ENCODE results near the gene KCND3. TPM values are rescaled to one million over a fixed set of nuclear protein-coding genes. Genes with fewer than 3 reads are reported as not detected.

KCND3 gene
- polyA plus RNA-seq, 1 donor from 2014 or later, result 7.8 TPM

DNA sequence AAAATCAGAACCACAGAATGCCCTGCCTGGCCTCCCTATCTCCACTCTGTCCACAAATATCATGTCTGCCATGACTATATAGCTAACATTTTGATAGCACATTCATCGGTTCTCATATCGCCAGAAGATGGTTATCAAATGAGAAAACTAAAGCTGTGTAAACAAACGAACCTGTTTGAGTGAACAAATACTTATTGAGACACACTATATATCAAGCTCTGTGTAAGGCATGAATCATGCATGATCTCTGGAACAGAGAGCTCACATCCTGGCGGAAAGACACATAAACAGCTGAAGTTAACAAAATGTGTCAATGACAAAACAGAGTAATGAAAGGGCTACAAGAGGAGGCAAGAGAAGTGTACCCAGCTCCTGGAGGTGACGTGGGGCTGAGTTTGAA is 13.1 kb downstream of the KCND3 start:
- Histone ChIP-seq H3K79me2 (replicated peaks; ENCODE audit: insufficient read depth, low read length) (no peaks in the 10 kb centered on the region), H3K9me2 (ENCODE audit: insufficient read depth, low read length) (no peaks in the 10 kb centered on the region), H4K20me1 (ENCODE audit: insufficient read depth) (no peaks in the 10 kb centered on the region), H3K4me3 (ENCODE audit: low read length) (no peak overlapping the region), H2AFZ (ENCODE audit: low read depth, low read length) (no peak overlapping the region), H3K27ac (ENCODE audit: low read length) (no peak overlapping the region), H3K27me3 (ENCODE audit: insufficient read depth, low read depth, low read length) (no peaks in the 10 kb centered on the region), H3F3A (ENCODE audit: insufficient read depth, low read length, poor library complexity, severe bottlenecking) (no peaks in the 10 kb centered on the region), H3K9ac (ENCODE audit: low read length) (no peak overlapping the region), H3K36me3 (ENCODE audit: insufficient read depth, low read length) (no peaks in the 10 kb centered on the region), H3K9me3 (ENCODE audit: low read length) (no peaks in the 10 kb centered on the region), H3K4me2 (ENCODE audit: low read length) (no peak overlapping the region)
- TF ChIP-seq MXI1 (conservative IDR thresholded peaks at IDR 0.05; ENCODE audit: poor library complexity, severe bottlenecking) (no peak), EP300 (conservative IDR thresholded peaks at IDR 0.05; ENCODE audit: poor library complexity, severe bottlenecking) (no peak), EZH2 (IDR thresholded peaks at IDR 0.05; ENCODE audit: borderline replicate concordance, insufficient read depth, low read length, poor library complexity, severe bottlenecking) (no peak)
- TF ChIP-seq, protein P1, sequence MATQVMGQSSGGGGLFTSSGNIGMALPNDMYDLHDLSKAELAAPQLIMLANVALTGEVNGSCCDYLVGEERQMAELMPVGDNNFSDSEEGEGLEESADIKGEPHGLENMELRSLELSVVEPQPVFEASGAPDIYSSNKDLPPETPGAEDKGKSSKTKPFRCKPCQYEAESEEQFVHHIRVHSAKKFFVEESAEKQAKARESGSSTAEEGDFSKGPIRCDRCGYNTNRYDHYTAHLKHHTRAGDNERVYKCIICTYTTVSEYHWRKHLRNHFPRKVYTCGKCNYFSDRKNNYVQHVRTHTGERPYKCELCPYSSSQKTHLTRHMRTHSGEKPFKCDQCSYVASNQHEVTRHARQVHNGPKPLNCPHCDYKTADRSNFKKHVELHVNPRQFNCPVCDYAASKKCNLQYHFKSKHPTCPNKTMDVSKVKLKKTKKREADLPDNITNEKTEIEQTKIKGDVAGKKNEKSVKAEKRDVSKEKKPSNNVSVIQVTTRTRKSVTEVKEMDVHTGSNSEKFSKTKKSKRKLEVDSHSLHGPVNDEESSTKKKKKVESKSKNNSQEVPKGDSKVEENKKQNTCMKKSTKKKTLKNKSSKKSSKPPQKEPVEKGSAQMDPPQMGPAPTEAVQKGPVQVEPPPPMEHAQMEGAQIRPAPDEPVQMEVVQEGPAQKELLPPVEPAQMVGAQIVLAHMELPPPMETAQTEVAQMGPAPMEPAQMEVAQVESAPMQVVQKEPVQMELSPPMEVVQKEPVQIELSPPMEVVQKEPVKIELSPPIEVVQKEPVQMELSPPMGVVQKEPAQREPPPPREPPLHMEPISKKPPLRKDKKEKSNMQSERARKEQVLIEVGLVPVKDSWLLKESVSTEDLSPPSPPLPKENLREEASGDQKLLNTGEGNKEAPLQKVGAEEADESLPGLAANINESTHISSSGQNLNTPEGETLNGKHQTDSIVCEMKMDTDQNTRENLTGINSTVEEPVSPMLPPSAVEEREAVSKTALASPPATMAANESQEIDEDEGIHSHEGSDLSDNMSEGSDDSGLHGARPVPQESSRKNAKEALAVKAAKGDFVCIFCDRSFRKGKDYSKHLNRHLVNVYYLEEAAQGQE (IDR thresholded peaks at IDR 0.05; ENCODE audit: borderline replicate concordance), result no peak

DNA sequence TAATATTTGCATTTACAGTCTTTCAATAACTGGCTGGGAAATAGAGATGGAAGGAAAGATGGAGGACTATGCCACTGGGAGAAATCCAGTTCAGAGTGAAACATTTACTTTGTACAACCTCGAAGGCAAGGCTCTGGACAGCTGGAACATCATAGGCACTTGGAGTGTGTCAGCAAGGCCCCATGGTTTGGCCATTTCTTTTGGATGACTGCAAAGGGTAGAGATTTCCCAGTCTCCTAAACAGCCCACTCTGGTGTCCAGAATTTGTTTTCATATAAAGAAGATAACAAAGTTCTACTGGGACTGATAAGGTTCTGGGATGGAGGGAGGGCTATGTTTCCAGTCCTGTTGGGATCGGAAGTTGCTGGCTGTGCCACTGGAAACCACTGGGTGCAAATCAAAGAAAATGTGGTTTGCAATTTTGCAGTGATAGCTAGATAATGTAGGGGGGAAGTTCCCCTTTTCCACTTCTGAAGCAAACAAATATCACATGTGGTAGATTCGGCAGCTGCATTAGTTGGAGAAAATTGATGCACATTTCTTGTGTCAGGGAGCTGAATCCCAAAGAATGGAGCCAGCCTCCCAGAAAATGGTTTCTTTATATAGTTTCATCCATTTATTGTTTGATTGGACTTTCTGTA is 16.2 kb downstream of the KCND3 start:
- Histone ChIP-seq H3K27ac (ENCODE audit: low read length) (no peak overlapping the region), H3K9me3 (ENCODE audit: low read length) (no peaks in the 10 kb centered on the region), H3K4me2 (ENCODE audit: low read length) (peak overlapping the region; percentile 10), H3K9ac (ENCODE audit: low read length) (no peak overlapping the region), H3K4me3 (ENCODE audit: low read length) (peak overlapping the region; percentile 22), H3K9me2 (ENCODE audit: insufficient read depth, low read length) (no peaks in the 10 kb centered on the region), H3K36me3 (ENCODE audit: insufficient read depth, low read length) (no peaks in the 10 kb centered on the region), H2AFZ (ENCODE audit: low read depth, low read length) (no peak overlapping the region), H3K79me2 (replicated peaks; ENCODE audit: insufficient read depth, low read length) (no peaks in the 10 kb centered on the region), H4K20me1 (ENCODE audit: insufficient read depth) (no peaks in the 10 kb centered on the region), H3K27me3 (ENCODE audit: insufficient read depth, low read depth, low read length) (no peaks in the 10 kb centered on the region), H3F3A (ENCODE audit: insufficient read depth, low read length, poor library complexity, severe bottlenecking) (no peaks in the 10 kb centered on the region)
- TF ChIP-seq MXI1 (conservative IDR thresholded peaks at IDR 0.05; ENCODE audit: poor library complexity, severe bottlenecking), result peak; percentile 30
- TF ChIP-seq, protein P1 (IDR thresholded peaks at IDR 0.05; ENCODE audit: borderline replicate concordance), result no peak
- no peak for TF ChIP-seq TAF1 (IDR thresholded peaks at IDR 0.05; ENCODE audit: low read depth)

DNA sequence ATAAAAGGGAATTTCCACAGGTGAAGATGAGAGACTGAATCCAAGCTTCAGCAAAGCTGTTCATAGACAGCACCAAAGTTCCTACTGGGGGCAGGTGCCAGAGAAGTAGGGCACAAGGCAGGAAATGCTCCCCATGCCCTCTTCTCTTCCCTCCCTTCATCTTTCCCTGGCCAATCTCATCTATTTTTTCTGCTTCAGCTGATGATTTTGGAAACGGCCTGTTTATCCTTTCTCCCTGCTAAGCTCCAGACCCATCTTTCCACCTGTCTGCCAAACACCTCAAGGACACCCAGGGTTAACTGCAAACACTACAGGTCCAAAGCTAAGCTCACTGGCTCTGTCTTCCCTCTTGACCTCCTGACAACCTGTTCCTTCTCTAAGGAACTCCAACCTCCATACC is 18.1 kb downstream of the KCND3 start:
- Histone ChIP-seq H3K9me2 (ENCODE audit: insufficient read depth, low read length) (no peaks in the 10 kb centered on the region), H3K4me2 (ENCODE audit: low read length) (no peak overlapping the region), H3K36me3 (ENCODE audit: insufficient read depth, low read length) (no peaks in the 10 kb centered on the region), H3K4me3 (ENCODE audit: low read length) (no peak overlapping the region), H4K20me1 (ENCODE audit: insufficient read depth) (no peaks in the 10 kb centered on the region), H3F3A (ENCODE audit: insufficient read depth, low read length, poor library complexity, severe bottlenecking) (no peaks in the 10 kb centered on the region), H2AFZ (ENCODE audit: low read depth, low read length) (no peak overlapping the region), H3K9me3 (ENCODE audit: low read length) (no peaks in the 10 kb centered on the region), H3K79me2 (replicated peaks; ENCODE audit: insufficient read depth, low read length) (no peaks in the 10 kb centered on the region), H3K27ac (ENCODE audit: low read length) (no peak overlapping the region), H3K27me3 (ENCODE audit: insufficient read depth, low read depth, low read length) (no peaks in the 10 kb centered on the region), H3K9ac (ENCODE audit: low read length) (no peak overlapping the region)
- no peak for TF ChIP-seq MXI1 (conservative IDR thresholded peaks at IDR 0.05; ENCODE audit: poor library complexity, severe bottlenecking)
- TF ChIP-seq POLR2AphosphoS5 (IDR thresholded peaks at IDR 0.05), result no peak
- TF ChIP-seq, protein P2, sequence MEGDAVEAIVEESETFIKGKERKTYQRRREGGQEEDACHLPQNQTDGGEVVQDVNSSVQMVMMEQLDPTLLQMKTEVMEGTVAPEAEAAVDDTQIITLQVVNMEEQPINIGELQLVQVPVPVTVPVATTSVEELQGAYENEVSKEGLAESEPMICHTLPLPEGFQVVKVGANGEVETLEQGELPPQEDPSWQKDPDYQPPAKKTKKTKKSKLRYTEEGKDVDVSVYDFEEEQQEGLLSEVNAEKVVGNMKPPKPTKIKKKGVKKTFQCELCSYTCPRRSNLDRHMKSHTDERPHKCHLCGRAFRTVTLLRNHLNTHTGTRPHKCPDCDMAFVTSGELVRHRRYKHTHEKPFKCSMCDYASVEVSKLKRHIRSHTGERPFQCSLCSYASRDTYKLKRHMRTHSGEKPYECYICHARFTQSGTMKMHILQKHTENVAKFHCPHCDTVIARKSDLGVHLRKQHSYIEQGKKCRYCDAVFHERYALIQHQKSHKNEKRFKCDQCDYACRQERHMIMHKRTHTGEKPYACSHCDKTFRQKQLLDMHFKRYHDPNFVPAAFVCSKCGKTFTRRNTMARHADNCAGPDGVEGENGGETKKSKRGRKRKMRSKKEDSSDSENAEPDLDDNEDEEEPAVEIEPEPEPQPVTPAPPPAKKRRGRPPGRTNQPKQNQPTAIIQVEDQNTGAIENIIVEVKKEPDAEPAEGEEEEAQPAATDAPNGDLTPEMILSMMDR (IDR thresholded peaks at IDR 0.05; ENCODE audit: poor library complexity, severe bottlenecking), result no peak
- no peak for TF ChIP-seq SMC3 (conservative IDR thresholded peaks at IDR 0.05; ENCODE audit: poor library complexity)
